Measurements from ENCODE around the gene PRKCE. TPM values are rescaled to one million over a fixed set of nuclear protein-coding genes. Genes with fewer than 3 reads are reported as not detected.

Gene PRKCE
- total RNA-seq, 2 experiments from 2014 or later, result 13.1 to 15.4 TPM

- H3K9me3 Mint-ChIP-seq, result no peaks in the 10 kb centered on the region
- no peaks in the 10 kb centered on the region for H3K4me1 Mint-ChIP-seq
- no peaks in the 10 kb centered on the region for H3K27me3 Mint-ChIP-seq
- H3K36me3 Mint-ChIP-seq (ENCODE audit: low read depth), result no peaks in the 10 kb centered on the region
- POLR2A ChIA-PET, result no interaction called here
- H3K4me3 Mint-ChIP-seq, result no peak overlapping the region
- CTCF ChIA-PET, result interaction anchor here (0.8 to 1.8 kb wide), 2 partner anchors 12 to 111 kb away, joined by 3 to 6 read pairs; no protein-coding TSS in a partner anchor
- no peak for DNase-seq
- H3K27ac Mint-ChIP-seq, result no peak overlapping the region
Measured at GRCh38 chr2:46162329-46163097, 511.0 kb downstream of the PRKCE start.

- CTCF ChIA-PET, result interaction anchor here (0.8 kb wide), 1 partner anchor 12 kb away, joined by 3 read pairs; no protein-coding TSS in a partner anchor
- POLR2A ChIA-PET, result no interaction called here
- Mint-ChIP-seq H3K36me3 (ENCODE audit: low read depth) (no peaks in the 10 kb centered on the region), H3K4me1 (no peaks in the 10 kb centered on the region), H3K4me3 (no peak overlapping the region), H3K27ac (no peak overlapping the region), H3K9me3 (no peaks in the 10 kb centered on the region), H3K27me3 (no peaks in the 10 kb centered on the region)
- DNase-seq, result no peak
Measured at GRCh38 chr2:46163098-46163430, 511.6 kb downstream of the PRKCE start.

GRCh38 chr2:46163804-46164528, 512.5 kb downstream of the PRKCE start:
- no peak for DNase-seq
- H3K9me3 Mint-ChIP-seq, result no peaks in the 10 kb centered on the region
- ChIA-PET CTCF (interaction anchor here (0.6 to 1.3 kb wide), 6 partner anchors 13 to 408 kb away, joined by 3 to 6 read pairs (median 4); no protein-coding TSS in a partner anchor), POLR2A (no interaction called here)
- no peak overlapping the region for H3K27ac Mint-ChIP-seq
- H3K4me3 Mint-ChIP-seq, result no peak overlapping the region
- no peaks in the 10 kb centered on the region for H3K36me3 Mint-ChIP-seq (ENCODE audit: low read depth)
- H3K4me1 Mint-ChIP-seq, result no peaks in the 10 kb centered on the region
- H3K27me3 Mint-ChIP-seq, result no peaks in the 10 kb centered on the region

- H3K27me3 Mint-ChIP-seq, result no peaks in the 10 kb centered on the region
- H3K9me3 Mint-ChIP-seq, result no peaks in the 10 kb centered on the region
- no peak overlapping the region for H3K4me3 Mint-ChIP-seq
- H3K4me1 Mint-ChIP-seq, result no peaks in the 10 kb centered on the region
- H3K27ac Mint-ChIP-seq, result no peak overlapping the region
- DNase-seq, result no peak
- H3K36me3 Mint-ChIP-seq (ENCODE audit: low read depth), result no peaks in the 10 kb centered on the region
- CTCF ChIA-PET, result interaction anchor here (0.6 to 1.3 kb wide), 7 partner anchors 12 to 407 kb away, joined by 3 to 6 read pairs (median 4); no protein-coding TSS in a partner anchor
- POLR2A ChIA-PET, result no interaction called here
Measured at GRCh38 chr2:46164529-46165301, 513.2 kb downstream of the PRKCE start.

GRCh38 chr2:46165916-46166315, 514.4 kb downstream of the PRKCE start:
- Mint-ChIP-seq H3K27ac (no peak overlapping the region), H3K4me3 (no peak overlapping the region), H3K9me3 (no peaks in the 10 kb centered on the region), H3K27me3 (no peaks in the 10 kb centered on the region), H3K36me3 (ENCODE audit: low read depth) (no peaks in the 10 kb centered on the region), H3K4me1 (no peaks in the 10 kb centered on the region)
- DNase-seq, result no peak
- ChIA-PET CTCF (no interaction called here), POLR2A (no interaction called here)

- Mint-ChIP-seq H3K9me3 (no peaks in the 10 kb centered on the region), H3K27ac (no peak overlapping the region), H3K36me3 (ENCODE audit: low read depth) (no peaks in the 10 kb centered on the region), H3K4me1 (no peaks in the 10 kb centered on the region), H3K27me3 (no peaks in the 10 kb centered on the region), H3K4me3 (no peak overlapping the region)
- ChIA-PET POLR2A (no interaction called here), CTCF (no interaction called here)
- DNase-seq, result no peak
Measured at GRCh38 chr2:46167406-46167805, 515.9 kb downstream of the PRKCE start.

GRCh38 chr2:46167924-46168323, 516.4 kb downstream of the PRKCE start:
- Mint-ChIP-seq H3K4me3 (no peak overlapping the region), H3K36me3 (ENCODE audit: low read depth) (no peaks in the 10 kb centered on the region), H3K27me3 (no peaks in the 10 kb centered on the region), H3K4me1 (no peaks in the 10 kb centered on the region), H3K27ac (no peak overlapping the region), H3K9me3 (no peaks in the 10 kb centered on the region)
- ChIA-PET CTCF (no interaction called here), POLR2A (interaction anchor here (0.7 kb wide), 1 partner anchor 553 kb away, joined by 3 read pairs; no protein-coding TSS in a partner anchor)
- DNase-seq, result no peak

- H3K27ac Mint-ChIP-seq, result no peak overlapping the region
- ChIA-PET CTCF (interaction anchor here (1.0 to 1.5 kb wide), 2 partner anchors 11 to 12 kb away, joined by 3 to 6 read pairs; no protein-coding TSS in a partner anchor), POLR2A (no interaction called here)
- H3K36me3 Mint-ChIP-seq (ENCODE audit: low read depth), result no peaks in the 10 kb centered on the region
- no peak overlapping the region for H3K4me3 Mint-ChIP-seq
- no peak for DNase-seq
- H3K9me3 Mint-ChIP-seq, result no peaks in the 10 kb centered on the region
- no peaks in the 10 kb centered on the region for H3K27me3 Mint-ChIP-seq
- H3K4me1 Mint-ChIP-seq, result no peaks in the 10 kb centered on the region
Measured at GRCh38 chr2:46169467-46169866, 518.0 kb downstream of the PRKCE start.

- no peaks in the 10 kb centered on the region for H3K27me3 Mint-ChIP-seq
- H3K4me3 Mint-ChIP-seq, result no peak overlapping the region
- POLR2A ChIA-PET, result no interaction called here
- no peaks in the 10 kb centered on the region for H3K9me3 Mint-ChIP-seq
- DNase-seq, result no peak
- no peak overlapping the region for H3K27ac Mint-ChIP-seq
- CTCF ChIA-PET, result no interaction called here
- H3K36me3 Mint-ChIP-seq (ENCODE audit: low read depth), result no peaks in the 10 kb centered on the region
- H3K4me1 Mint-ChIP-seq, result no peaks in the 10 kb centered on the region
Measured at GRCh38 chr2:46170026-46170425, 518.6 kb downstream of the PRKCE start.

- H3K36me3 Mint-ChIP-seq (ENCODE audit: low read depth), result no peaks in the 10 kb centered on the region
- no peak overlapping the region for H3K27ac Mint-ChIP-seq
- H3K4me1 Mint-ChIP-seq, result no peaks in the 10 kb centered on the region
- DNase-seq, result no peak
- H3K4me3 Mint-ChIP-seq, result no peak overlapping the region
- H3K27me3 Mint-ChIP-seq, result no peaks in the 10 kb centered on the region
- H3K9me3 Mint-ChIP-seq, result no peaks in the 10 kb centered on the region
- CTCF ChIA-PET, result no interaction called here
- POLR2A ChIA-PET, result no interaction called here
Measured at GRCh38 chr2:46170611-46171350, 519.3 kb downstream of the PRKCE start.

- POLR2A ChIA-PET, result no interaction called here
- Mint-ChIP-seq H3K36me3 (ENCODE audit: low read depth) (no peaks in the 10 kb centered on the region), H3K4me3 (no peak overlapping the region), H3K4me1 (no peaks in the 10 kb centered on the region), H3K27ac (no peak overlapping the region), H3K9me3 (no peaks in the 10 kb centered on the region), H3K27me3 (no peaks in the 10 kb centered on the region)
- CTCF ChIA-PET, result interaction anchor here (0.7 to 1.2 kb wide), 2 partner anchors 10 to 29 kb away, joined by 3 to 5 read pairs; no protein-coding TSS in a partner anchor
- DNase-seq, result no peak
Measured at GRCh38 chr2:46171411-46171953, 520.0 kb downstream of the PRKCE start.

GRCh38 chr2:46171996-46172546, 520.6 kb downstream of the PRKCE start:
- DNase-seq, result no peak
- Mint-ChIP-seq H3K36me3 (ENCODE audit: low read depth) (no peaks in the 10 kb centered on the region), H3K27ac (no peak overlapping the region), H3K4me3 (no peak overlapping the region), H3K4me1 (peaks cover 4% of the 10 kb centered on the region), H3K27me3 (no peaks in the 10 kb centered on the region), H3K9me3 (no peaks in the 10 kb centered on the region)
- CTCF ChIA-PET, result interaction anchor here (0.7 to 1.2 kb wide), 2 partner anchors 9 to 29 kb away, joined by 3 to 5 read pairs; no protein-coding TSS in a partner anchor
- POLR2A ChIA-PET, result no interaction called here

Data from activated CD4-positive, alpha-beta T cell treated with anti-CD3 and anti-CD28 coated beads, Interleukin-2, amount 10 ng/mL, durations not matched to agents 7 days and 5 days (primary cell).